SKM-1 treated with dmso at 0.1 percent for 144 hours (cell line): ENCODE measurements around the gene XNDC1N.
"Not testable (repeated sequence)": the region's sequence is repeated elsewhere in the genome, so short reads cannot be mapped to it uniquely, and the experiment has no call there.

ENCODE experiments used
- DNase-seq: peaks from one replicate; lab custom pipeline; 2025; ENCODE audit not compliant: unreplicated experiment; lab: John Stamatoyannopoulos, UW

Gene XNDC1N

GRCh38 chr11:71933141-71933933 lies 4.9 kb upstream of the XNDC1N start:
- no peak for DNase-seq

GRCh38 chr11:71931245-71931602 lies 2.8 kb upstream of the XNDC1N start:
- DNase-seq = no peak

GRCh38 chr11:71930556-71931244 lies 2.3 kb upstream of the XNDC1N start:
- DNase-seq = no peak

GRCh38 chr11:71929491-71929890 lies 1.1 kb upstream of the XNDC1N start:
- no peak for DNase-seq

- DNase-seq = peak; percentile 96
Observed at GRCh38 chr11:71928737-71929443, 496 bp upstream of the XNDC1N start, which contains the start of gene RNF121. RNF121 (plus strand) TSS chr11:71929046; CDS start chr11:71929062, 16 bp downstream.

GRCh38 chr11:71917646-71918140 lies 10.7 kb downstream of the XNDC1N start:
- no peak for DNase-seq

GRCh38 chr11:71914617-71915189 lies 13.7 kb downstream of the XNDC1N start:
- DNase-seq = no peak

- no peak for DNase-seq
Observed at GRCh38 chr11:71913756-71914526, 14.5 kb downstream of the XNDC1N start.

- DNase-seq = not testable (repeated sequence)
Observed at GRCh38 chr11:71911986-71912340, 16.4 kb downstream of the XNDC1N start.

GRCh38 chr11:71911321-71911985 lies 16.9 kb downstream of the XNDC1N start:
- not testable (repeated sequence) for DNase-seq

GRCh38 chr11:71910775-71911174 lies 17.6 kb downstream of the XNDC1N start:
- not testable (repeated sequence) for DNase-seq

GRCh38 chr11:71908218-71908617 lies 20.2 kb downstream of the XNDC1N start:
- no peak for DNase-seq

- DNase-seq = not testable (repeated sequence)
Observed at GRCh38 chr11:71901137-71901536, 27.3 kb downstream of the XNDC1N start.

GRCh38 chr11:71895961-71896360 lies 32.4 kb downstream of the XNDC1N start:
- DNase-seq = no peak

- DNase-seq = not testable (repeated sequence)
Observed at GRCh38 chr11:71889181-71889872, 39.1 kb downstream of the XNDC1N start.

GRCh38 chr11:71888335-71889010 lies 39.9 kb downstream of the XNDC1N start:
- DNase-seq = not testable (repeated sequence)

GRCh38 chr11:71885806-71886205 lies 42.6 kb downstream of the XNDC1N start:
- not testable (repeated sequence) for DNase-seq
